ENCODE results near the gene NRDC. TPM values are rescaled to one million over a fixed set of nuclear protein-coding genes. Genes with fewer than 3 reads are reported as not detected.

Gene NRDC
- total and polyA plus RNA-seq, 9 of the 15 experiments (the other 6 are each of a cell fraction or from before 2014, with no cell fraction given): 102 to 371 (median 201) TPM

DNA sequence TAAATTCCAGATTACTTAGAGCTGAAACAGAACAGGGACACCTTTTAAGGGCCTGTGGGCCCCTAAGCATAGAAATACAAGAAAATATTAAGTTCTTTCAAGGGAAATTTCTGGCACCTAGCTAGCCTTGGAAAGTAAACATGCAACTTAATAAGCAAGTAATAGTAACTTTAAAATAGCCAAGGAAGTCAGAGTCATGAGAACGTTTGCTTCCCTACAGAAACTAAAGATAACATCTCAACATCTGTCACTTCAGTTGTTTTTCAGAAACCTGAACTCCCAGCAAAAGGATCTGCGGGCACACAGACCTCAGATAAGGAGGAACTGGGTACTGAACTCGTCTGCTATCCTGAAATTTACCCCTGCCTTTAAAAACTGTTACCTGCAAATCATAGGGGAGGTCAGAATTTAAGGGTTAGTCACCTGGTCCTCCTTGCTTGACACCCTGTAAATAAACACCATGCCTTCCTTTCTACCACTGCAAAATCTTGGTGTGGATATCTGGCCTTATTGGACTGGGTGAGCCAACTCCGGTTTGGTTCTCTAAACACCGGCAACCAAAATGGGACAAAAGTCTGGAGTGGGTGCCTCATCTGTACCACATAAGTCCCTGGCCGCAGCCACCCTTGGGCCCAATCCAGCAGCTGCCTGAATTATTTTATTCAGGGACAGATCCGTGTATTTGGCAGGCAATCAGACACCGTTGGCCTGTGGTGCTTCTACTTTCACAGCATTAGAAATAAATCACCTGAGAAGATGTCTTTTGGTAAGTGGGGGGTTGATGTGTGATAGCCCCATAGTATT, 27.9 kb downstream of the NRDC start (continued):
- TF ChIP-seq TBL1XR1 (IDR thresholded peaks at IDR 0.05; ENCODE audit: low read length in 2 of 2) (peak; percentile 49 to 61; a peak in 3 of 4 replicates), NR2F6 (CRISPR knock-in tag; IDR thresholded peaks at IDR 0.05) (no peak), TEAD1 (CRISPR knock-in tag; IDR thresholded peaks at IDR 0.05) (no peak; a peak in 1 of 4 replicates), ZKSCAN8 (CRISPR knock-in tag; IDR thresholded peaks at IDR 0.05) (no peak), NBN (IDR thresholded peaks at IDR 0.05; ENCODE audit: low read depth) (peak; percentile 82), MCM3 (IDR thresholded peaks at IDR 0.05) (no peak), TBP (optimal IDR thresholded peaks at IDR 0.05; ENCODE audit: low read depth, low read length) (peak; percentile 19), JUNB (CRISPR knock-in tag; conservative IDR thresholded peaks at IDR 0.05) (no peak), BACH1 (tag; IDR thresholded peaks at IDR 0.05) (0 out of 2 replicates have a peak, but pooled peaks have one; percentile 29), POLR3G (IDR thresholded peaks at IDR 0.05; ENCODE audit: extremely low read depth, insufficient read length, insufficient replicate concordance) (no peak), HDAC1 (IDR thresholded peaks at IDR 0.05) (peak in 1 of 2 experiments; percentile 56; a peak in 2 of 4 replicates), SMAD4 (CRISPR knock-in tag; conservative IDR thresholded peaks at IDR 0.05) (peak; percentile 74), TCF3 (CRISPR knock-in tag; IDR thresholded peaks at IDR 0.05) (peak; percentile 87), TRIM28 (IDR thresholded peaks at IDR 0.05) (no peak), ETS2 (tag; IDR thresholded peaks at IDR 0.05; ENCODE audit: borderline replicate concordance, poor library complexity, severe bottlenecking) (no peak), ZNF408 (CRISPR knock-in tag; IDR thresholded peaks at IDR 0.05; ENCODE audit: low read depth) (no peak), PBX2 (CRISPR knock-in tag; IDR thresholded peaks at IDR 0.05; ENCODE audit: low read depth) (no peak), PBX2 (tag; conservative IDR thresholded peaks at IDR 0.05; ENCODE audit: low read depth) (peak; percentile 78)
- TF ChIP-seq, protein P1, sequence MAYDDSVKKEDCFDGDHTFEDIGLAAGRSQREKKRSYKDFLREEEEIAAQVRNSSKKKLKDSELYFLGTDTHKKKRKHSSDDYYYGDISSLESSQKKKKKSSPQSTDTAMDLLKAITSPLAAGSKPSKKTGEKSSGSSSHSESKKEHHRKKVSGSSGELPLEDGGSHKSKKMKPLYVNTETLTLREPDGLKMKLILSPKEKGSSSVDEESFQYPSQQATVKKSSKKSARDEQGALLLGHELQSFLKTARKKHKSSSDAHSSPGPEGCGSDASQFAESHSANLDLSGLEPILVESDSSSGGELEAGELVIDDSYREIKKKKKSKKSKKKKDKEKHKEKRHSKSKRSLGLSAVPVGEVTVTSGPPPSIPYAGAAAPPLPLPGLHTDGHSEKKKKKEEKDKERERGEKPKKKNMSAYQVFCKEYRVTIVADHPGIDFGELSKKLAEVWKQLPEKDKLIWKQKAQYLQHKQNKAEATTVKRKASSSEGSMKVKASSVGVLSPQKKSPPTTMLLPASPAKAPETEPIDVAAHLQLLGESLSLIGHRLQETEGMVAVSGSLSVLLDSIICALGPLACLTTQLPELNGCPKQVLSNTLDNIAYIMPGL (CRISPR knock-in tag; IDR thresholded peaks at IDR 0.05): no peak
